Panc1 (cell line): ENCODE measurements around the gene RAB40B. TPM values are rescaled to one million over a fixed set of nuclear protein-coding genes. Genes with fewer than 3 reads are reported as not detected.

Source experiments
- ATAC-seq: fragments of 200-7000 bp; cut with Tn5 transposase; 2 replicates; pipeline ENCODE4 v1.9.1; 2020; ENCODE audit warnings: mild to moderate bottlenecking, moderate library complexity
- BruUV-seq: library from RNA; stranded (reverse); fragments of 400-500 nt; replicated peaks from 2 replicates; lab custom pipeline; 2021; lab: Mats Ljungman, UMichigan
- CTCF ChIA-PET: fragments of 300-600 bp; sonication (Branson Sonifier 250); formaldehyde crosslinking; loops from one replicate; lab custom pipeline; 2022; ENCODE audit warnings: antibody characterized with exemption; lab: Charles Lee
- POLR2A ChIA-PET: fragments of 300-600 bp; sonication (Branson Sonifier 250); formaldehyde crosslinking; loops from one replicate; lab custom pipeline; 2022; ENCODE audit warnings: antibody characterized with exemption; lab: Charles Lee
- DNase-seq: peaks from one replicate; pipeline ENCODE4 v3.0.0-alpha.2; 2010; ENCODE audit warnings: low read depth, low spot score
- H3K27ac ChIP-seq: 2 replicates; pipeline ENCODE4 v1.5.1; 2011; ENCODE audit warnings: mild to moderate bottlenecking, low read length, inconsistent platforms
- H3K27me3 ChIP-seq: fragments of 200-500 bp; sonication (Bioruptor generic); 2 replicates; pipeline ENCODE4 v1.6.0; 2014; ENCODE audit warnings: low read length, inconsistent platforms; ENCODE audit not compliant: control insufficient read depth, insufficient read depth
- H3K36me3 ChIP-seq: fragments of 200-500 bp; sonication (Bioruptor generic); 2 replicates; pipeline ENCODE4 v1.5.1; 2014; ENCODE audit warnings: inconsistent platforms, mild to moderate bottlenecking, low read length, moderate library complexity; ENCODE audit not compliant: control insufficient read depth, insufficient read depth
- H3K4me1 ChIP-seq: 2 replicates; pipeline ENCODE4 v1.5.1; 2011; ENCODE audit warnings: inconsistent platforms, mild to moderate bottlenecking, low read length, moderate library complexity; ENCODE audit not compliant: control insufficient read depth, insufficient read depth
- H3K4me3 ChIP-seq, 2 experiments: 2 replicates each; pipeline ENCODE4 v1.5.1; 2011 to 2012; ENCODE audit warnings: low read depth in 2 of 2, low read length in 2 of 2, mild to moderate bottlenecking in 2 of 2, inconsistent platforms in 1 of 2, moderate library complexity in 1 of 2
- H3K9me3 ChIP-seq: fragments of 200-500 bp; sonication (Bioruptor generic); 2 replicates; pipeline ENCODE4 v1.5.1; 2014; ENCODE audit warnings: low read depth, mild to moderate bottlenecking, inconsistent platforms, low read length, moderate library complexity; ENCODE audit not compliant: control insufficient read depth, insufficient read depth
- POLR2AphosphoS5 ChIP-seq: IDR thresholded peaks from 2 replicates; pipeline ENCODE4 v1.6.1; 2012; ENCODE audit warnings: mild to moderate bottlenecking, low read depth, low read length, moderate library complexity
- REST ChIP-seq, 2 experiments: IDR thresholded peaks; 2 replicates each; pipeline ENCODE4 v1.6.1; 2011 to 2012; ENCODE audit warnings: low read depth in 2 of 2, control low read depth in 1 of 2, low read length in 1 of 2, mild to moderate bottlenecking in 1 of 2, moderate library complexity in 1 of 2; ENCODE audit not compliant: insufficient read depth in 1 of 2
- SIN3A ChIP-seq: IDR thresholded peaks from 2 replicates; pipeline ENCODE4 v1.6.1; 2012; ENCODE audit warnings: low read depth, mild to moderate bottlenecking, low read length, moderate library complexity, borderline replicate concordance; ENCODE audit not compliant: insufficient read depth
- TCF7L2 ChIP-seq: IDR thresholded peaks from 2 replicates; pipeline ENCODE4 v1.6.1; 2011; ENCODE audit warnings: mild to moderate bottlenecking, low read depth, low read length, inconsistent platforms
- in situ Hi-C: cut with HindIII; loops from 2 replicates; pipeline ENCODE4 v1.10.0; 2016; ENCODE audit warnings: low sequenced_read_pairs, low pct_unique_long_range_greater_than_20kb
- intact Hi-C: fragments of 100-400 bp; cut with micrococcal nuclease; formaldehyde crosslinking; loops from one replicate; pipeline ENCODE4 v1.10.0; 2022; ENCODE audit not compliant: unreplicated experiment
- total RNA-seq: library from RNA; stranded (reverse); gene quantifications from one replicate; pipeline ENCODE4 v1.2.1, GENCODE V29; 2021; ENCODE audit not compliant: unreplicated experiment
- TF ChIP-seq, protein P1 (sequence below): fragments of 450-650 bp; IDR thresholded peaks from 2 replicates; pipeline ENCODE4 v1.5.1; 2017; ENCODE audit warnings: mild to moderate bottlenecking

RAB40B gene
- total RNA-seq, 1 experiment from 2014 or later: 7.1 TPM

- no peaks in the 10 kb centered on the region; the same call in 1 of the 2 replicates for H3K27me3 ChIP-seq
- H3K27ac ChIP-seq: no peak overlapping the region
- H3K9me3 ChIP-seq: no peaks in the 10 kb centered on the region
- DNase-seq (no peak), ATAC-seq (no peak)
- no peaks in the 10 kb centered on the region for H3K36me3 ChIP-seq
- CTCF ChIA-PET: no interaction called here
- in situ Hi-C loops: no loop called here
- no TSS peak for BruUV-seq
- TF ChIP-seq REST (IDR thresholded peaks at IDR 0.05; ENCODE audit: insufficient read depth in 1 of 2, low read depth in 2 of 2, low read length in 1 of 2) (no peak), POLR2AphosphoS5 (no peak), TCF7L2 (no peak), SIN3A (no peak)
- TF ChIP-seq, protein P1, sequence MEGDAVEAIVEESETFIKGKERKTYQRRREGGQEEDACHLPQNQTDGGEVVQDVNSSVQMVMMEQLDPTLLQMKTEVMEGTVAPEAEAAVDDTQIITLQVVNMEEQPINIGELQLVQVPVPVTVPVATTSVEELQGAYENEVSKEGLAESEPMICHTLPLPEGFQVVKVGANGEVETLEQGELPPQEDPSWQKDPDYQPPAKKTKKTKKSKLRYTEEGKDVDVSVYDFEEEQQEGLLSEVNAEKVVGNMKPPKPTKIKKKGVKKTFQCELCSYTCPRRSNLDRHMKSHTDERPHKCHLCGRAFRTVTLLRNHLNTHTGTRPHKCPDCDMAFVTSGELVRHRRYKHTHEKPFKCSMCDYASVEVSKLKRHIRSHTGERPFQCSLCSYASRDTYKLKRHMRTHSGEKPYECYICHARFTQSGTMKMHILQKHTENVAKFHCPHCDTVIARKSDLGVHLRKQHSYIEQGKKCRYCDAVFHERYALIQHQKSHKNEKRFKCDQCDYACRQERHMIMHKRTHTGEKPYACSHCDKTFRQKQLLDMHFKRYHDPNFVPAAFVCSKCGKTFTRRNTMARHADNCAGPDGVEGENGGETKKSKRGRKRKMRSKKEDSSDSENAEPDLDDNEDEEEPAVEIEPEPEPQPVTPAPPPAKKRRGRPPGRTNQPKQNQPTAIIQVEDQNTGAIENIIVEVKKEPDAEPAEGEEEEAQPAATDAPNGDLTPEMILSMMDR: no peak
- intact Hi-C loops: no loop called here
- no peak overlapping the region for H3K4me3 ChIP-seq
- POLR2A ChIA-PET: no interaction called here
- 0 out of 2 replicates have a peak, but pooled peaks cover 3% of the 10 kb centered on the region for H3K4me1 ChIP-seq
These were observed 3.9 kb upstream of the RAB40B start for GRCh38 chr17:82702231-82702927.

DNA sequence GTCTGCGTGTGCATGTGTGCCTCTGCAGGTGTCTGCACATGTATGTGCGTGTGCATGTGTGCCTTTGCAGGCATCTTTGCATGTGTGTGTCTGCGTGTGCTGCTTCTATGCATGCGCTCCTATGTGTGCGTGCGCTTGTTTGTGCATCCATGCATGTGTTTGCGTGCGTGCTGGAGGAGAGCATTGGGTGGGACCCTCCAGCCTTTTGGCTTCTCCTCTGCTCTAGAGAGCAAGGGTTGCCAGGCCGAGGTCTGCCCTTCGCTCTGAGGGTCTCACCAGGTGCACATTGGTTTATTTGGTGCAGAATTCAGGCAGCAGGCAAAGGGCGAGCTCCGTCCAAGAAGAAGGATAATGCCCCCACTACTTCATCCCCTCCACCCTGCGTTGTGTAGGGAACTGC, 1.1 kb upstream of the RAB40B start:
- intact Hi-C loops: no loop called here
- DNase-seq: no peak
- peak overlapping the region; percentile 62 to 65; a peak in 3 of 4 replicates for H3K4me3 ChIP-seq
- BruUV-seq: no TSS peak
- ChIA-PET CTCF (no interaction called here), POLR2A (no interaction called here)
- H3K4me1 ChIP-seq: 0 out of 2 replicates have a peak, but pooled peaks cover 5% of the 10 kb centered on the region
- no peak overlapping the region for H3K27ac ChIP-seq
- no peak for ATAC-seq
- no peak for TF ChIP-seq TCF7L2
- TF ChIP-seq, protein P1: no peak
- no peak for TF ChIP-seq SIN3A
- no peak for TF ChIP-seq POLR2AphosphoS5
- TF ChIP-seq REST (IDR thresholded peaks at IDR 0.05; ENCODE audit: insufficient read depth in 1 of 2, low read depth in 2 of 2, low read length in 1 of 2): no peak
- H3K27me3 ChIP-seq: peaks cover 2% of the 10 kb centered on the region; the same call in 1 of the 2 replicates
- in situ Hi-C loops: no loop called here
- H3K36me3 ChIP-seq: no peaks in the 10 kb centered on the region
- no peaks in the 10 kb centered on the region for H3K9me3 ChIP-seq
